GM10266 (cell line): ENCODE results near the gene TAX1BP3.

Experiments
- DNase-seq: peaks from one replicate; pipeline ENCODE4 v3.0.0; 2012; ENCODE audit errors: extremely low spot score
- TF ChIP-seq, protein P1 (sequence below): IDR thresholded peaks from 2 replicates; pipeline ENCODE4 v1.5.1; 2012; ENCODE audit warnings: mild to moderate bottlenecking, low read depth; ENCODE audit not compliant: control insufficient read depth, insufficient read depth; ENCODE audit errors: missing control alignments

TAX1BP3 gene

DNA sequence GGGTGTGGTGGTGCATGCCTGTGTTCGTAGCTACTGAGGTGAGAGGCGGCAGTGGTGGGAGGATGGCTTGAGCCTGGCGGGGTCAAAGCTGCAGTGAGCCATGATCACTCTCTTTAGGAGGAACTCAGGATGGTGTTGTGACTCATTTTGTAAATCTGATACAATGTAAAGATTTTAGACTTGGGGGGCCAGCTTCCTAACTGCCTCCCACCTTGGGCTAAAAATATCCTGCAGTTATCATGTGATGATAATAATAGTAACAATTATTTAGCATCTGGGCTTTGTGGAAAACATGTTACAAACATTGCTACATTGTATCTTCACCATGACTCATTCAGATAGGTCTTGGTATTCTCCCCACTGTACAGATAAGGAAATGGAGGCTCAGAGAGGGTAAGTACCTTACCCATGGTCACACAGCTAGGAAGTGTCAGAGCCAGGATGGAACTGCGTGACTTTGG is 24.5 kb downstream of the TAX1BP3 start:
- TF ChIP-seq, protein P1, sequence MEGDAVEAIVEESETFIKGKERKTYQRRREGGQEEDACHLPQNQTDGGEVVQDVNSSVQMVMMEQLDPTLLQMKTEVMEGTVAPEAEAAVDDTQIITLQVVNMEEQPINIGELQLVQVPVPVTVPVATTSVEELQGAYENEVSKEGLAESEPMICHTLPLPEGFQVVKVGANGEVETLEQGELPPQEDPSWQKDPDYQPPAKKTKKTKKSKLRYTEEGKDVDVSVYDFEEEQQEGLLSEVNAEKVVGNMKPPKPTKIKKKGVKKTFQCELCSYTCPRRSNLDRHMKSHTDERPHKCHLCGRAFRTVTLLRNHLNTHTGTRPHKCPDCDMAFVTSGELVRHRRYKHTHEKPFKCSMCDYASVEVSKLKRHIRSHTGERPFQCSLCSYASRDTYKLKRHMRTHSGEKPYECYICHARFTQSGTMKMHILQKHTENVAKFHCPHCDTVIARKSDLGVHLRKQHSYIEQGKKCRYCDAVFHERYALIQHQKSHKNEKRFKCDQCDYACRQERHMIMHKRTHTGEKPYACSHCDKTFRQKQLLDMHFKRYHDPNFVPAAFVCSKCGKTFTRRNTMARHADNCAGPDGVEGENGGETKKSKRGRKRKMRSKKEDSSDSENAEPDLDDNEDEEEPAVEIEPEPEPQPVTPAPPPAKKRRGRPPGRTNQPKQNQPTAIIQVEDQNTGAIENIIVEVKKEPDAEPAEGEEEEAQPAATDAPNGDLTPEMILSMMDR: no peak
- DNase-seq: no peak

- no peak for DNase-seq
- TF ChIP-seq, protein P1: no peak
These were observed 26.5 kb downstream of the TAX1BP3 start for GRCh38 chr17:3641717-3642486.

DNA sequence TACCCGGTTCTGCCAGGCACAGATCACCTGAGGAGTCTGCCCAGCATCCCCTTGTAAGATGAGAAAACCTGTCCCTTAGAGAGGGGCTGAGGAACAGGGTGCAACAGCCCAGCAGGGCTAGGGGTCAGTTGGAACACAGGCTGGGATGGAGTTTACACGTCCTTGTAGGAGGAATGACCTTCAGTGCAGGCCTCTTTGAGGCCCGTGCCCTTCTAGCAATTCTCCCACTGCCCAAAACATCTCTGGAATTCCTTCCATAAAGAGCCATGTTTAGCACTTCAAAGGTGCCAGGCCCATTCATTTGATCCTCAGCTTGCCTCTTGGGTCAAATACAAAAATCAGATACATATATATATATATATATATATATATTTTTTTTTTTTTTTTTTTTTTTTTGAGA is 27.4 kb downstream of the TAX1BP3 start:
- no peak for DNase-seq
- TF ChIP-seq, protein P1: no peak

GRCh38 chr17:3639981-3640596 is 28.3 kb downstream of the TAX1BP3 start:
- no peak for DNase-seq
- TF ChIP-seq, protein P1: no peak

- no peak for DNase-seq
- TF ChIP-seq, protein P1: no peak
These were observed 31.4 kb downstream of the TAX1BP3 start for GRCh38 chr17:3636908-3637373.

DNA sequence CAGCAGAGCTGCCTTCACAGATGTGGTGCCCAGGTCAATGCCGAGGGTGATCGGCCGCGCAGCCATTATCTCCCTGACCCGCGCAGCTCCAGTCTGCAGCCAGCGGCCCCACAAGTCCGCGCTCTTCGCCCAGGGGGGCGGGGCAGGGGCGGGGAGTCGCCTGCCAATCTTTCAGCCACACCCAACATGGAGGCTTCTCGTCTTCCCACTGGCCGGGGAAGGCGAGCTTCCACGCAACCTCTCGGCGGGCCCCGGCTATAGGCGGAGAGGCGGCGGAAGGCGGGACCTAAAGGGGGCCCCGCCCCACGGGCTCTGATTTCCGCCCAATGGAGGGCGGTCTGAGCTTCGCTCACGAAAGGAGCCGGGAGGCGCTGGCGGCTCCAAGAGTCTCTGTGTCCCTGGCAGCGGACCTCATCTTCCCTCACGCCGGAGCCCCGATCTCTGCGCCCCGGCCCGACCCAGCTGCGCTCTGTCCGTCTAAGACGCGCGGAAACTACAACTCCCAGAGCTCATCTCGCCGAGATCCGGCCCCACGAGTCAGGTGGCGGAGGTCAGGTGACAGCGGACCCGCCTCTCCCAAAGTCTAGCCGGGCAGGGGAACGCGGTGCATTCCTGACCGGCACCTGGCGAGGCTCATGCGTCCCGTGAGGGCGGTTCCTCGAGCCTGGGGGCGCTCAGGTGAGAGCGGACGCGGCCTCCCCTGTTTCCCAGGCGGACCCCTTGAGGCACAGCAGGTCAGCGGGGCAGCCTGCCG is 32.0 kb downstream of the TAX1BP3 start, which contains the start of the genes CTNS and SHPK:
TSS of gene CTNS (plus strand) at position 607 of the 754 bp plus-strand sequence. CDS start 3,447 bp downstream, outside the sequence.
TSS of gene SHPK (minus strand) at position 97 of the 754 bp plus-strand sequence. CDS start at position 66, 31 bp downstream.
- peak; percentile 99 for DNase-seq
- TF ChIP-seq, protein P1: no peak
